ENCODE data around the gene CDCA8. TPM values are rescaled to one million over a fixed set of nuclear protein-coding genes. Genes with fewer than 3 reads are reported as not detected.

The CDCA8 gene
- total and polyA plus RNA-seq, 2 of the 8 experiments (the other 6 are each of a cell fraction or from before 2014, with no cell fraction given): 43.9 to 46.2 TPM

DNA sequence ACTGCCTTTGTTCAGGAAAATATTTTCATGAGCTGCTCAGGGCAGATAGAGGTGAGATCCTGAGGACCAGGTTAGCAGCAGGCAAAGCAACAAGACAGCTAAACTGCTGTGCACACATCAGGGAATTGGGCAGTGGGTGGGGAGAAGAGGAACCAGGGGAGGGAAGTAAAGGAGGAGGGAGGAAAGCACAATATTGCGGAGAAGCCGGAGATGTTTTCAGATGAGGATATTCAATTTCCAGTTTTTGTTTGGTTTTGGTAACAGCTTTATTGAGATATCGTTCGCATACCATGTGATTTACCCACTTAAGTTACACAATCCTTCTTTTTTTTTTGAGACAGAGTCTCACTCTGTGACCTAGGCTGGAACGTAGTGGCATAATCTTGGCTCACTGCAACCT lies 38.1 kb downstream of the CDCA8 start:
- Histone ChIP-seq H3K79me2 (ENCODE audit: control insufficient read depth in 1 of 2, insufficient read depth in 2 of 2, low read length in 2 of 2) (no peaks in the 10 kb centered on the region), H3K14ac (ENCODE audit: insufficient read length) (no peak overlapping the region), H3K23me2 (ENCODE audit: low read depth, low read length) (peaks cover 2% of the 10 kb centered on the region; the same call in 1 of the 2 replicates), H3K27me3 (replicated peaks in 1 of 4; ENCODE audit: control insufficient read depth in 3 of 4, extremely low read depth in 1 of 4, insufficient read depth in 3 of 4, low read length in 3 of 4) (peaks cover 0 to 13% (median 9%) of the 10 kb centered on the region in 4 experiments; a peak in 4 of 7 replicates), H3K18ac (ENCODE audit: extremely low read depth, low read length) (no peak overlapping the region), H3K36me3 (ENCODE audit: control insufficient read depth in 2 of 4, insufficient read depth in 4 of 4, low read length in 3 of 4) (no peaks in the 10 kb centered on the region), H4K8ac (ENCODE audit: extremely low read depth, insufficient read depth, low read length) (no peak overlapping the region), H3K4me2 (ENCODE audit: insufficient read depth in 1 of 2, low read depth in 2 of 2, low read length in 2 of 2) (no peak overlapping the region), H2BK120ac (replicated peaks; ENCODE audit: low read depth, low read length) (no peak overlapping the region), H4K5ac (ENCODE audit: insufficient read length, low read depth, low read length) (no peak overlapping the region), H4K20me1 (replicated peaks in 1 of 2; ENCODE audit: control insufficient read depth in 1 of 2, insufficient read depth in 2 of 2, low read length in 2 of 2) (no peaks in the 10 kb centered on the region), H2AFZ (ENCODE audit: low read length) (no peak overlapping the region), H3K79me1 (ENCODE audit: low read depth, low read length) (no peaks in the 10 kb centered on the region), H3K27ac (ENCODE audit: low read depth, low read length) (no peak overlapping the region), H2BK5ac (ENCODE audit: low read depth, low read length) (no peak overlapping the region), H2BK15ac (ENCODE audit: low read length) (no peak overlapping the region), H3K4ac (replicated peaks; ENCODE audit: insufficient read length, low read depth, low read length) (no peak overlapping the region), H3K9ac (replicated peaks in 1 of 4; ENCODE audit: extremely low read depth in 1 of 4, low read depth in 3 of 4, low read length in 3 of 4) (no peak overlapping the region), H3K4me3 (ENCODE audit: extremely low read depth in 1 of 4, insufficient read depth in 2 of 4, low read depth in 3 of 4, low read length in 4 of 4) (no peak overlapping the region), H2AK5ac (ENCODE audit: low read depth, low read length) (no peak overlapping the region), H3K4me1 (replicated peaks in 1 of 4; ENCODE audit: control insufficient read depth in 3 of 4, insufficient read depth in 4 of 4, low read length in 3 of 4) (no peaks in the 10 kb centered on the region; a peak in 1 of 7 replicates), H3K56ac (replicated peaks; ENCODE audit: insufficient read length, low read depth, low read length) (no peak overlapping the region), H2BK12ac (ENCODE audit: low read depth, low read length) (no peak overlapping the region), H4K91ac (replicated peaks; ENCODE audit: insufficient read length, low read length) (no peak overlapping the region), H2BK20ac (ENCODE audit: low read length) (no peak overlapping the region), H3K23ac (ENCODE audit: insufficient read length) (no peak overlapping the region), H3K9me3 (ENCODE audit: insufficient read depth in 2 of 2, low read depth in 1 of 2, low read length in 1 of 2) (no peaks in the 10 kb centered on the region)
- POLR2A ChIA-PET (ENCODE audit: partially characterized antibody): interaction anchor here (0.9 to 2.9 kb wide), 3 partner anchors 10 to 77 kb away, joined by 3 to 11 read pairs (median 3); partner anchors contain the start of genes C1orf122 and CDCA8
- 88% methylated on average over 5 of the region's 5 CpGs; no CpG with 5 or more reads in 1 of the 2 experiments for WGBS, 2 experiments (ENCODE audit: extremely low coverage in 1 of 2, insufficient coverage in 1 of 2, insufficient read length in 1 of 2, insufficient replicate concordance in 2 of 2, low coverage in 1 of 2, low lambda C conversion rate in 2 of 2, missing lambda C conversion rate in 1 of 2)
- FAIRE-seq (no peak), DNase-seq (ENCODE audit: low read depth in 1 of 2, low spot score in 2 of 2) (no peak)
- CTCF ChIA-PET (ENCODE audit: partially characterized antibody): interaction anchor here (0.6 kb wide), 1 partner anchor 68 kb away, joined by 3 read pairs; no protein-coding TSS in a partner anchor
- TF ChIP-seq RAD21 (IDR thresholded peaks at IDR 0.05 in 1 of 2, conservative IDR thresholded peaks at IDR 0.05 in 1 of 2; ENCODE audit: low read depth in 2 of 2, low read length in 2 of 2) (no peak), KDM5A (IDR thresholded peaks at IDR 0.05; ENCODE audit: low read length) (no peak), POLR2A (IDR thresholded peaks at IDR 0.05; ENCODE audit: control extremely low read depth in 1 of 2, low read depth in 2 of 2, low read length in 2 of 2) (no peak), CREB1 (IDR thresholded peaks at IDR 0.05) (no peak), RBBP5 (IDR thresholded peaks at IDR 0.05; ENCODE audit: borderline replicate concordance, low read depth, low read length) (no peak), SP2 (IDR thresholded peaks at IDR 0.05; ENCODE audit: low read length) (no peak)

Measured in H1 (cell line).